Stimulated activated effector memory CD8-positive, alpha-beta T cell treated with anti-CD3 and anti-CD28 coated beads, Interleukin-12 subunit alpha, Interleukin-12 subunit beta, amount 100 ng/mL, for 72 hours (primary cell): Measurements from ENCODE around the gene ETV5.

Experiments used
- ATAC-seq: fragments of 150-1000 bp; cut with Tn5 transposase; 2 replicates; pipeline ENCODE4 v1.10.0; 2021
- DNase-seq, 2 donors: peaks; one replicate each; pipeline ENCODE4 v3.0.0; 2021 to 2022; ENCODE audit warnings: low spot score in 2 of 2
- H3K27ac Mint-ChIP-seq: one replicate; pipeline ENCODE4 v1.8.0; 2022; ENCODE audit warnings: mild to moderate bottlenecking, mixed read lengths
- H3K36me3 Mint-ChIP-seq: one replicate; pipeline ENCODE4 v1.8.0; 2022; ENCODE audit warnings: mild to moderate bottlenecking, mixed read lengths
- H3K4me1 Mint-ChIP-seq: one replicate; pipeline ENCODE4 v1.8.0; 2022; ENCODE audit warnings: mixed read lengths
- H3K4me3 Mint-ChIP-seq: one replicate; pipeline ENCODE4 v1.8.0; 2022; ENCODE audit warnings: mild to moderate bottlenecking, mixed read lengths
- H3K9me3 Mint-ChIP-seq: one replicate; pipeline ENCODE4 v1.8.0; 2022; ENCODE audit warnings: mixed read lengths

The ETV5 gene

DNA sequence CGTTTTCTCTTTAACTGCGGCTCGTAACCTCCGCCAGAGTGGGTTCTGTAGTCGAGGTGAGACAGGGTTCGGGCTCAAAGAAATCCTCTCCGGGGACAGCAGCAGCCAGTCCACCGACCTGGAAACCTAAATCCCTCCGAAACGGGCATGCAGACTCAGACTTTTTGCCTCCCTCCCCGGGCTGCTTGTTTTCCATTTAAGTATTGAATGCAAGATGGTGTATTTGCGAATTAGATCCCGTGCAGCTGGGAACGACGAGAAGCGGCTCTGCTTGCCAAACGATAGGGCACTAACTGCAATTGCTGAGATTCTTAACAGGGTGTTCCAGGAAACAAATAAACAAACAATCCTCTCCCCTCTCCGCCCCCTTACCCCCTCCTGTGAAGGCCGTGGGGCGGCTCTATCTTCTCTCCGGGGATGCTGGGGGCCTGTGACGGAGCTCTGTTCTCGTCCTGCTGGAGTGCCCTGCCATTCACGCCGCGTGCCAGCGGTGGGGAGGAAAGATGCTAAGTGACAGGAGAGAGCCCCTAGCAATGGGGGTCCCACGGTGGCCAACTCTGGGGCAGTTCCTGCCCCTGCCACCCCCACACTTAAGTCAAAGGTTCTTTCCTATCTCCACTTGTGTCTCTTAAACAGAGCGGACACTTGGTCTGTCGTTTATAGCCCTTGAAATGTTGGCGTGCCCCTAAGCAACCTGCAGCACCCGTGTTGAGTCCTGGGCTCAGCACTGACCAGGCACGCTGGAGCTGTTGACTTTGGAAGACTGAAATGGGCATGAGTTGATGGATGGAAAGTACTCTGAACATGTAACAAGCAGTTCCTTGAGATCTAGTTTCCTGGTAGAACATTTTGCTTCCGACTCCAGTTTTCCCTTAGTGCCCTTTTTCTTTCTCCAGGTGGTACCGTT is 1.3 kb upstream of the ETV5 start:
- peak overlapping the region; percentile 75 for H3K27ac Mint-ChIP-seq
- no peak for DNase-seq
- H3K9me3 Mint-ChIP-seq, result no peaks in the 10 kb centered on the region
- peak overlapping the region; percentile 82 for H3K4me3 Mint-ChIP-seq
- H3K36me3 Mint-ChIP-seq, result peaks cover 28% of the 10 kb centered on the region
- peaks cover 49% of the 10 kb centered on the region for H3K4me1 Mint-ChIP-seq
- ATAC-seq, result no peak

DNA sequence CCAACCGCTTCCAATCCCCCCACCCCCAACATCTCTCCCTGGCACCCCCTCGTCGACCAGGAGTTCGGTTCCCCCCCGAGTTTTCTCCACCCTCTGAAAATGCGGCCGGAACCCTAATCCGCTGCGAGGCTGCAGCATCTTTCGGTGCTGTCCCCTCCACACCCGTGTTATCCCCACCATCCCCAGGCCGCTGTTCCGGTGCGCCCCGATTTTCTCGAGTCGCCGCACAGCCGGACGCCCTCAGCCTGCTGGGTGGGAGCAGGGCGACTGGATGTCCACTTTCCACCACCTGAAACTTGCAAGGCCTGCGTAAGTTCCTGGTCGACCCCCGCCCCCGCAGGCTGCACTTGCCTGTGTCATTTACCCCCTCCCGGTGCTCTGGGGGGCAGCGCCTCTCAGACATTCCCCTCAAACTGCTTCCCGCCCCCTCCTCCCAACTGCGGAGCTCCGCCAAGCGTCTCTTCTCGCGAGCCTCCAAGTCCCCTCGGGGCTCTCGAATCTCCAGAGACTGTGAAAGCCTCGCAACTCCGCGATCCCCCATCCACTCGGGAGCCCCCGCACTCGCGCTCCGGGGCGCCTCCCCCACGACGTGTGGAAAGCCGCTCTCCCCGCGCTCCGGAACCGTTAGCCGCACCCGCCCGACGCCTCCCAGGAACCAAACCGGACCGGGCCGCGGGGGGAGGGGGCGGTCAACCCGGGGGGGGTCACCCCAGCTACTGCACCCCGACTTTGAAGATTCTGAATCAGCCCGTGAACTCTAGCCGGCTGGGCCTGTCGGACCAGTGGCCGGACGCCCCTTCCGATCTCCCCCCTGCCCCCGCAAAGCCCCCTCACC is 566 bp downstream of the ETV5 start:
- peaks cover 49% of the 10 kb centered on the region for H3K4me1 Mint-ChIP-seq
- H3K36me3 Mint-ChIP-seq, result peaks cover 28% of the 10 kb centered on the region
- peak; percentile 11 for ATAC-seq
- H3K4me3 Mint-ChIP-seq, result peak overlapping the region; percentile 82
- H3K9me3 Mint-ChIP-seq, result no peaks in the 10 kb centered on the region
- DNase-seq, result peak in 1 of 2 donors; percentile 60
- H3K27ac Mint-ChIP-seq, result no peak overlapping the region

DNA sequence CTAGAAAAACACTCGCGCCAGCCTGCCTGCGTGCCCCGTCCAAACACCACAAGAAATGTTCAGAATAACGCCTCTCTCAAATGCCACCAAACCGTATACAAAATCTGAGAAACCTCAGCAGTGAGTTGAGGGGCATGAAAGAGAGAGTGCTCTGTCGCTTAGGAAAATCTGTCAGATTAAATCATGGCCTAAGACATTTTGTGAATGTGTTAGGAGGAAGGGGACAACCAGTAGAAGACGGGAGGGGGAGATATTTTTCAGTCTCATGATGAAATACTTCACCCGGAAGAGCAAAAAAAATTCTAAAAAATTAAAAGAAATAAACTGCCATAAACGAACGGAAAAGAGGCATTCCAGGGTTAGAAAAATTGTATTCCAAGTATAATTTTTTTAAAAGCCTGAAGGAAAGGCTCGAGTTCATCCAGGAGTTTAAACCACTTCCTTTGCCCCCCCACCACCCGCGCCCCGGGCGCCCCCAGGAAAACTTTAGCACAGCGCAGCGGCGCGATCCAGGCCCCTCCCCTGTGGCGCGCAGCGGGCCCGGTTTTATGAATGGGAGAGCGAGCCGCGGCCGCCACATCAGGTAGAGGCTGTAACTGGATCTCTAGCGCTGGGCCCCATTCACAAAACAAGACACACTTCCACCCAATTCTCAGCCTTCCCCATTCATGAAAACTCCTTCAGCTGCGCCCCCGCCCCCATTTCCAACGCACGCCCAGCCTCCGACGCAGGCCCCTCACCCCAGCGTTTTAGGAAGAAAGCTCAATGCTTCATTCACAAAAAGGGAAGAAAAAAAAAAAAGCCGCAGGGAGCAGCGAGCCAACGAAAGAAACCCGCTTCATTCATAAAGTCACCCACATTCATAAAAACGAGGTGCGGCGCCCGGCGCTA is 1.4 kb downstream of the ETV5 start:
- no peak overlapping the region for H3K27ac Mint-ChIP-seq
- ATAC-seq (no peak), DNase-seq (peak; percentile 9 to 57)
- peaks cover 49% of the 10 kb centered on the region for H3K4me1 Mint-ChIP-seq
- H3K9me3 Mint-ChIP-seq, result no peaks in the 10 kb centered on the region
- H3K36me3 Mint-ChIP-seq, result peaks cover 28% of the 10 kb centered on the region
- peak overlapping the region; percentile 82 for H3K4me3 Mint-ChIP-seq

DNA sequence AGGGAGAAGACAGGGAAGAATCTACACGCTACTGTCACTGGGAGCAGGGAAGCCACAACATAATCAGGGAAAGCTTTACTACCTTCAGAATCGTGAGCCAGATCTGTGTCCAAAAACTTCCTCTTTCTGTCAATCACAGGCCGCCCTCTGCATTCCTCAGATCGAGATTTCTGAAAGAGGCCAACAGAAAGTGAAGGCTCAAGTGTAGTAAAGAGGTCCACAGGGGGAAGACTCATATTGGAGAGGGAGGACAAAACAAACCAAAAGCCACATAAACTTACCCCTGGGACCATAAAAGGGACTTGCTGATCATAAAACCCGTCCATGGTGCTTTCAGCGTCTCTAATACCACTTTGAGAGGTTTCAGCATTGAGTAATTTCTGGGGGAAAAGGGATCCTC is 3.3 kb downstream of the ETV5 start:
- peaks cover 18% of the 10 kb centered on the region for H3K36me3 Mint-ChIP-seq
- H3K4me1 Mint-ChIP-seq, result peaks cover 35% of the 10 kb centered on the region
- H3K9me3 Mint-ChIP-seq, result no peaks in the 10 kb centered on the region
- no peak for ATAC-seq
- H3K4me3 Mint-ChIP-seq, result no peak overlapping the region
- no peak overlapping the region for H3K27ac Mint-ChIP-seq
- DNase-seq, result no peak

DNA sequence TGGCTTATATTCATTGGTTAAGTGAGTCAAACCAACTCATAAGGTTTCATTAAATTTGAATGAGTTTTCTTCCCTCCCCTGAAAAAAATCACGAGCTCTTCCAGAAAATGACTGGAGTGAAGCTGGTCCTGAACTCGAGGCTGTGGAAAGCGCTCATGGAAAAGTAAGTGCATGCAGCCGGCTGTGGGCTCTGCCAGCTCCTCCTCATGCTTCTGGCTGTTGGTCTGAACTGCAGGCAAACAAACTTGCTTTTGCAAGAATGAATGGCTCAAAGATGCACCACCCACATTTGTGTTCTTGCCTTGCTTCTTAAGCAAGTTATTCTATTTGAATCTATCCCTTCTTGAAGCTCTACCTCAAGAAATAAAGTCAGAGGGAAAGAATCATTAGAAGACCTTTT is 6.2 kb downstream of the ETV5 start:
- DNase-seq (no peak), ATAC-seq (no peak)
- Mint-ChIP-seq H3K36me3 (peaks cover 2% of the 10 kb centered on the region), H3K4me1 (peaks cover 14% of the 10 kb centered on the region), H3K4me3 (no peak overlapping the region), H3K27ac (no peak overlapping the region), H3K9me3 (no peaks in the 10 kb centered on the region)

DNA sequence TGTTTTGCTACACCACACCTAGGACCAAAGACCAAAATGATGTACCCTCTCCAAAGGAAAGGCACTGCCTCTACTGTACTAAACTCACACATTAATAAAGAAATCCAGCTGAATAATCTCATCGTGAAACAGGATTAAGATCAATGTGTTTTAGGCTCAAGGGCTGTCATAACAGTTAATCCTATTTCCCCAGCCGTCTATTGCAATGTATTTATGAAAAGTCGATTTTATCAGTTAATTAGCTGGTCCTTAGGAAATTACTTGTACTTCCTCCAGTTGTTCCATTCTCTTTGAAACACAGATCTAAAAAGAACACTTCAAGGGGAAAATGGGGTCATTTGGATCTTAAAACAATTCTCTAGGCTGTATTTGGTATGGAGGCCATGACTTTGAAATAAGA is 8.5 kb downstream of the ETV5 start:
- H3K4me1 Mint-ChIP-seq, result peaks cover 6% of the 10 kb centered on the region
- H3K4me3 Mint-ChIP-seq, result no peak overlapping the region
- no peaks in the 10 kb centered on the region for H3K36me3 Mint-ChIP-seq
- H3K27ac Mint-ChIP-seq, result no peak overlapping the region
- DNase-seq (no peak), ATAC-seq (no peak)
- H3K9me3 Mint-ChIP-seq, result no peaks in the 10 kb centered on the region

DNA sequence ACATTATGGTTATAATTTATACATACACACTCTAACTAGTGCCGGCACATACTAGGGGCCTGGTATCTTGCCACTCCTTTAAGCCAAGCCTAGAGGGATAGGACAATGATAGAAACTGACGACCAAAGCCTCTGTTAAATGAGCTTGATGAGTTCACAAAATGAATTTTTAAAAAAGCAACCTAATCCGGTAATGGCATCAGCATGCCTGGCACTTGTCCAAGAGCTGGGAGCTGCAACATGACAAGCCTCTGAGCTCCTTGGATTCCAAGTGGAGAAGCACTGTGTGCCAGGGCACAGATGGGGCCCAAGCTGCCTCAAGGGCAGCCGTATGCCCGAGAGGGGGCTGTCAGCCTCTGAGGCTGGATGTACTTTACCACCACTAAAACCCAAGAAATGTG is 9.7 kb downstream of the ETV5 start:
- H3K4me1 Mint-ChIP-seq, result peaks cover 6% of the 10 kb centered on the region
- no peak overlapping the region for H3K4me3 Mint-ChIP-seq
- no peaks in the 10 kb centered on the region for H3K36me3 Mint-ChIP-seq
- DNase-seq (no peak), ATAC-seq (no peak)
- no peak overlapping the region for H3K27ac Mint-ChIP-seq
- H3K9me3 Mint-ChIP-seq, result no peaks in the 10 kb centered on the region

DNA sequence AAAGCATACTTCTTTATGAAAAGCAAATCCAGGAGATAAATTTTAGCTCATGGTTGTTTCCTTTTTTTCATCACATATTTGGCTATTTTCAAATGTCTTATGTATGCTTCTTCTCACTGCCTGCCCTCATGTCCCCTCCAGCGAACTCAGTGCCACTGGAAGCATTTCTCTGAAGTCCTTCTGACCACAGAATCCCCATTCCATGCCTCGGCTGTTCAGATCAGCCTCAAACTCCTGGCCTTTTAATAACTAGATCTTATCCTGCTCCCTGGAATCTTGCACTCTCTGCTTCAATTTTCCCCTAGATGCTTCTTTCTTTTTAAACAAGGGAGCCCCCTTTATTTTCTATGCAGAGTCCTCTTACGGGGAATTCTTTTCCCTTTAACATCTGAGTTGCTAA is 10.1 kb downstream of the ETV5 start:
- no peak overlapping the region for H3K27ac Mint-ChIP-seq
- ATAC-seq, result no peak
- no peak for DNase-seq
- H3K36me3 Mint-ChIP-seq, result no peaks in the 10 kb centered on the region
- peaks cover 6% of the 10 kb centered on the region for H3K4me1 Mint-ChIP-seq
- H3K9me3 Mint-ChIP-seq, result no peaks in the 10 kb centered on the region
- no peak overlapping the region for H3K4me3 Mint-ChIP-seq

DNA sequence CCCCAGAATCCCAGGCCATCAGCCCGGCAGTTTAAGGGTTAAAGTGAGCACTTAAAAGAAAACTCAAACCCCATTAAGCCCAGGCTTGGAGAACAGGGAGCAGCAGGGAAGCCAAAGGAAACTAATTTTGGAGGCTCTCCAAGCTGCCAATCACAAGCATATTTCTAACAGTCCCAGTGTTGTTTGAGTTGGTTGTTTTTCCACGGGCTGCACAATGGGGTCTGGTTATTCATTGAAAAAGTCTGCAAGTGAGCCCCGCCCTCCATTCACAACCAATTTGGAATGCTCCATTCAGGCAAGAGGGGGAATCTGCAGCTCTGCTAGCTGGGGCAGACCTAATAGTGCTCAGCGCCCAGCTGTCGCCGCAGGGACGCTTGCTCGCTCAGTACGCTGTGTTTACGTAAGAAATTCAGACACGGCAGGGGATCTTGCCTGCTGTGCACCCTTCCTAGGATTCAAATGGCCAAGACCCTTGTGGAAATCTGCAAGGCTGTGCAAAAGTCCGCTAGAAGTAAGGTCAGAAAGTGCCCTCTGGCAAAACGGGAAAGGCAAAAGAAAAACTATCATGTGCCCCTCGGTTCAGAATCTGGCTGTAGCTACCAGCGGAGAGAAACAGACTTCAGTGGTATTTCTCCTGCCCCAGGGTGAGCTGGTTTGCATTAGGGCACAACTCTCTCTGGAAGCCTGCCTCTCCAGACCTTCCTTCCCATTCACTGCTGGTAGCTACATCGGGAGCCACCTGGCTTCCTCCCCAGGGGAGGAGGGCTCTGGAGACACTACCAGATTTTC is 11.0 kb downstream of the ETV5 start:
- no peak for DNase-seq
- Mint-ChIP-seq H3K36me3 (no peaks in the 10 kb centered on the region), H3K27ac (no peak overlapping the region), H3K4me1 (peaks cover 6% of the 10 kb centered on the region), H3K4me3 (no peak overlapping the region), H3K9me3 (no peaks in the 10 kb centered on the region)
- no peak for ATAC-seq

DNA sequence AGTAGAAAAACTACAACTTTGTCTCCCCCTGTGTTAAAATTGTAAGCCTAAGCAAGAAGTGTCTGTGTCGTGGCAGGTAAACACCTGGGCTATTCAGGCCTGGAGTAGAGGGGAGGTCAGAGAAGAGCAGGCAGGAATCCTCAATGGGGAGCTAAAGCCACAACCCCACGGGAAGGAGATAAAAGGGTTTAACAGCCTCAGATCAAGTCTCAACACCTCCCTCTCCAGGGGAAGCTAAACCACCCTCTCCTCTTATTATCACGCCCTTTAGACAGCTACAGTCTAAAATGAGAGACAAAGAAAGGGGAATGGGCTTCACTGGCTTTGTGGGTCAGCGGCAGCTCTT is 11.6 kb downstream of the ETV5 start:
- Mint-ChIP-seq H3K4me3 (no peak overlapping the region), H3K9me3 (no peaks in the 10 kb centered on the region), H3K36me3 (no peaks in the 10 kb centered on the region), H3K4me1 (peaks cover 6% of the 10 kb centered on the region), H3K27ac (no peak overlapping the region)
- DNase-seq, result no peak
- ATAC-seq, result no peak

DNA sequence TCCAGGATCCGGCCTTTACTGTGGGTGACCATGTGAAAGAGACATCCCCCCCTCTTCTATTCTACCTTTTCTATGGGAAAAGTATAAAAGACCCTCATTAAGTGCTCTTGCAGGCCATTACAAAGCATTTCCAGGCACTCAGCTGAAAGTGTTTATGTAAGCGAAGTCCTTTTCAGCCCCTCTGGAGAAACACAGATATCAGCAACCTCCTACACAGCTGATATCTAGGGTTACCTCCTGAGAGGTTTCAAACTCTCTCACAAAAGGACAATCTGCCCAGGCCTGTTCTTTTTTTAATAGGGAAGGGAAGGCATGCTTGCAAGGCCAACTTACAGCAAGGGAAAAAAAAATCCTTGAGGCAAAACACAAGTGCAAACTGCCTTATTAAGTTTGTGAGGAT is 12.6 kb downstream of the ETV5 start:
- no peak for DNase-seq
- Mint-ChIP-seq H3K9me3 (no peaks in the 10 kb centered on the region), H3K4me1 (peaks cover 6% of the 10 kb centered on the region), H3K27ac (no peak overlapping the region), H3K4me3 (no peak overlapping the region), H3K36me3 (no peaks in the 10 kb centered on the region)
- ATAC-seq, result no peak

DNA sequence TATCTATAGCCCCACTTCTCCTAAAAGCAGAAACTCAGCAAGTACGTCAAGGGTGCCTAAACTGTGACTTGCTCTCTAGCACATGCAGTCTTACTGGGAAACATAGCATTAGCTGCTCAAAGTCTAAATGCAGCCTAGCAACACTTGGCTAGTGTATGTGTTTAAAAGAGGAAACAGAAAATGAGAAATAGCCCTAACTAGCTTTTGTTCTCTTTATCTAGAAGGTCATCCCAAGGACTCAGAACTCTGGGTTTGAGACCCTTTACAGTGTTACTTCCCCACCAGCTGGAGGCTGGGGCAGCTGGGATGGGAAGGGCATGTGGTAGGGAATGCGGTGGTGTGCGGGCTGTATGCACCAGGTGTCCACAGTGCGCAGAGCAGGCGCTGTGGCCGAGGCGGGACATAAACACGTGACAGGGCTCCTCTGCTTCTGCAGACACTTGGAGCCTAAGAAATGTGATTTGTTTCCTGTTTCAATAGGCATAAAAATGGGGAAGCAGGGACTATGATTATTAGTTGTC is 13.3 kb downstream of the ETV5 start:
- H3K4me3 Mint-ChIP-seq, result no peak overlapping the region
- ATAC-seq, result no peak
- H3K27ac Mint-ChIP-seq, result no peak overlapping the region

DNA sequence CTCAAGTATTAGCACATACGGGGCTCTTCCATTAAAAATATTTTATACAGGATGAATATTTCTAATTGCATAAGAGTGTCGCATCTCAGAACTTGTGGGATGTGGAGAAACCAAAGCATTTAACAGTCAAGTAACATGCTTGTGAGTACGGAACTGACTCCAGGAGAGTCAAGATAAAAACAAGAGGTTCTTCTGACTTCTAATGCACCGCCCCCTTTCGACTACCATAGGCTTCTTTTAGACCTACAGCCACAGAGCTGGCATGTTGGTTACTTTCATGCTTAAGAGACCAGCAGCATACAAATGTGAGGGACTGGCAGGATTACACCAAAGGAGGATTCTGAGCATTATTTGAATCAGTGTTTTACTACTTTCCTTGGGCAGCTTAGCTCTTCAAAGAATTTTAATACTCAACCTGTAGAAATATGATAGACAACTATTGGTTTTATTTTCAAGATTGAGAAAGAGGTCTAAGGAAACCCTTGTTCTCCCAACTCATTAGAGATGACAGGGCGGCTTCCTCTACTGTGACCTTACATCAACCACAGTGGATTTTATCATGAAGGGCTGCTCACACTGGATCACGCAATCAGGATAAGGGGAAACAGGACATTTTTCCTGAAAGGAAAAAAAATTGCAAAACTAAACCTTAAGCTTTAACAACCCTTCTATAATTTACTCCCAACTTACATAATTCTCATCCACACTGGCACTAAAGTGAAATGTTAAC is 14.0 kb downstream of the ETV5 start:
- no peak overlapping the region for H3K27ac Mint-ChIP-seq
- no peak for ATAC-seq
- H3K36me3 Mint-ChIP-seq, result no peaks in the 10 kb centered on the region
- H3K9me3 Mint-ChIP-seq, result no peaks in the 10 kb centered on the region
- H3K4me3 Mint-ChIP-seq, result no peak overlapping the region
- no peak for DNase-seq
- peaks cover 6% of the 10 kb centered on the region for H3K4me1 Mint-ChIP-seq

More for the DNA sequence above, 13.3 kb downstream of the ETV5 start:
- DNase-seq, result no peak
- Mint-ChIP-seq H3K9me3 (no peaks in the 10 kb centered on the region), H3K4me1 (peaks cover 6% of the 10 kb centered on the region), H3K36me3 (no peaks in the 10 kb centered on the region)

DNA sequence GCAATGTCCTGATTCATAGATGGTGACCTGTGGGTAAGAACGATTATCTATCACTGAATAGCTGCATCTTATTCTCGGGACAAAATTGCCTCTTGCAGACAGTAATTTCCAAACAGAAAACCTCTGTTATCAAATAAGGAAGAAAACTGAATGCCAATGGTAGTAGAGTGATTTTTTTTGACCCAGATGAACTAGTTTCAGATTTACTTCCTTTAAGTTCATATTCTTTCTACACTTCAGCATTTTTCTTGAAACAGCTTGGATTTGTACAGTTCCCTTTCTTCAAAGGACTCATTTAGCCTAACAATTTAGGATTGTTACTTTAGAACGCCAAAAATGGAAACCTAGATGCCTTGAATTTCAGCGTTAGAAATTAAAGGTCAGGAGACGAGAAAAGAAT is 14.6 kb downstream of the ETV5 start:
- no peak overlapping the region for H3K4me3 Mint-ChIP-seq
- H3K4me1 Mint-ChIP-seq, result peaks cover 6% of the 10 kb centered on the region
- H3K27ac Mint-ChIP-seq, result no peak overlapping the region
- no peak for DNase-seq
- no peak for ATAC-seq
- no peaks in the 10 kb centered on the region for H3K36me3 Mint-ChIP-seq
- H3K9me3 Mint-ChIP-seq, result no peaks in the 10 kb centered on the region
